HepG2 (cell line): Measurements from ENCODE around the gene RFX2. TPM values are rescaled to one million over a fixed set of nuclear protein-coding genes. Genes with fewer than 3 reads are reported as not detected.

Source experiments
- BCL6 ChIP-seq: IDR thresholded peaks from 2 replicates; pipeline ENCODE4 v1.6.1; 2016; ENCODE audit warnings: missing genetic modification reagents, missing compliant biosample characterization
- BRCA1 ChIP-seq: sonication (generic); formaldehyde crosslinking; IDR thresholded peaks from 2 replicates; pipeline ENCODE4 v1.4.0; 2020; ENCODE audit warnings: missing genetic modification reagents
- CREM ChIP-seq, 2 experiments: sonication (generic) in 1 of 2; formaldehyde crosslinking in 1 of 2; IDR thresholded peaks; 2 replicates each; pipeline versions ENCODE4 v1.4.0 to v1.6.1; 2016 to 2020; ENCODE audit warnings: antibody characterized with exemption in 1 of 2, mild to moderate bottlenecking in 1 of 2, missing genetic modification reagents in 1 of 2
- FOXC1 ChIP-seq: sonication (generic); formaldehyde crosslinking; IDR thresholded peaks from 2 replicates; pipeline ENCODE4 v1.8.0; 2022; ENCODE audit warnings: mild to moderate bottlenecking, missing genetic modification reagents, borderline replicate concordance
- HNRNPH1 ChIP-seq: fragments of 200-400 bp; formaldehyde crosslinking; optimal IDR thresholded peaks from 2 replicates; pipeline ENCODE3; 2017; ENCODE audit warnings: mild to moderate bottlenecking, low read depth, low read length
- KAT2B ChIP-seq: fragments of 150-350 bp; IDR thresholded peaks from 2 replicates; pipeline ENCODE4 v1.6.1; 2014; ENCODE audit warnings: low read depth, low read length, borderline replicate concordance
- SNRNP70 ChIP-seq: fragments of 200-400 bp; formaldehyde crosslinking; IDR thresholded peaks from 2 replicates; pipeline ENCODE4 v1.6.1; 2017; ENCODE audit warnings: mild to moderate bottlenecking, low read depth, low read length, moderate library complexity
- SOX13 ChIP-seq, 3 experiments: fragments of 450-650 bp in 1 of 3; sonication (generic) in 1 of 3; formaldehyde crosslinking in 1 of 3; IDR thresholded peaks in 2 of 3; conservative IDR thresholded peaks in 1 of 3; 2 replicates each; pipeline versions ENCODE4 v1.5.0 to v1.6.1; 2016 to 2020; ENCODE audit warnings: antibody characterized with exemption in 1 of 3, mild to moderate bottlenecking in 1 of 3, missing compliant biosample characterization in 1 of 3, missing genetic modification reagents in 1 of 3, moderate library complexity in 1 of 3
- ZNF33A ChIP-seq: sonication (generic); formaldehyde crosslinking; IDR thresholded peaks from 2 replicates; pipeline ENCODE4 v1.5.1; 2020; ENCODE audit warnings: missing genetic modification reagents, mild to moderate bottlenecking, moderate library complexity, borderline replicate concordance
- ZNF670 ChIP-seq: sonication (generic); formaldehyde crosslinking; IDR thresholded peaks from 2 replicates; pipeline ENCODE4 v1.8.0; 2022; ENCODE audit warnings: mild to moderate bottlenecking, missing genetic modification reagents, borderline replicate concordance
- ZNF75D ChIP-seq: sonication (generic); formaldehyde crosslinking; IDR thresholded peaks from 2 replicates; pipeline ENCODE4 v1.8.1; 2023; ENCODE audit warnings: missing genetic modification reagents, mild to moderate bottlenecking, borderline replicate concordance
- ZNF784 ChIP-seq: sonication (generic); formaldehyde crosslinking; IDR thresholded peaks from 2 replicates; pipeline ENCODE4 v1.5.1; 2020; ENCODE audit warnings: missing genetic modification reagents, mild to moderate bottlenecking, borderline replicate concordance
- ZNF850 ChIP-seq: sonication (generic); formaldehyde crosslinking; conservative IDR thresholded peaks from 2 replicates; pipeline ENCODE4 v1.9.0; 2021; ENCODE audit warnings: mild to moderate bottlenecking, missing genetic modification reagents
- polyA plus RNA-seq, 8 experiments: library from polyadenylated mRNA; depleted of rRNA in 3 of 8; stranded (reverse) in 7 of 8; unstranded in 1 of 8; fragments of >200 nt; fragmentation: Illumina TruSeq in 4 of 8; extraction: Trizol in 4 of 8; gene quantifications; 2 replicates each; pipeline versions ENCODE4 v1.2.1 to v1.2.3, GENCODE V29; 2011 to 2016; ENCODE audit warnings: low read depth in 4 of 8, missing spikeins in 1 of 8, mixed read lengths in 1 of 8; ENCODE audit not compliant: insufficient read depth in 1 of 8
- total RNA-seq, 5 experiments: library from RNA; depleted of rRNA; stranded (reverse); fragments of >200 nt; fragmentation: Illumina TruSeq; extraction: Trizol; gene quantifications; 2 replicates each; pipeline ENCODE4 v1.2.3, GENCODE V29; 2016; ENCODE audit warnings: low read depth in 1 of 5
- TF ChIP-seq, protein P1 (sequence below): sonication (generic); formaldehyde crosslinking; IDR thresholded peaks from 2 replicates; pipeline ENCODE4 v1.4.0; 2020; ENCODE audit warnings: missing genetic modification reagents, mild to moderate bottlenecking, borderline replicate concordance
- TF ChIP-seq, protein P2 (sequence below): sonication (generic); formaldehyde crosslinking; IDR thresholded peaks from 2 replicates; pipeline ENCODE4 v1.9.0; 2021; ENCODE audit warnings: missing genetic modification reagents, borderline replicate concordance

RFX2 gene
- total and polyA plus RNA-seq, 2 of the 13 experiments (the other 11 are each of a cell fraction or from before 2014, with no cell fraction given): 2.8 to 3.3 TPM

- TF ChIP-seq, protein P1, sequence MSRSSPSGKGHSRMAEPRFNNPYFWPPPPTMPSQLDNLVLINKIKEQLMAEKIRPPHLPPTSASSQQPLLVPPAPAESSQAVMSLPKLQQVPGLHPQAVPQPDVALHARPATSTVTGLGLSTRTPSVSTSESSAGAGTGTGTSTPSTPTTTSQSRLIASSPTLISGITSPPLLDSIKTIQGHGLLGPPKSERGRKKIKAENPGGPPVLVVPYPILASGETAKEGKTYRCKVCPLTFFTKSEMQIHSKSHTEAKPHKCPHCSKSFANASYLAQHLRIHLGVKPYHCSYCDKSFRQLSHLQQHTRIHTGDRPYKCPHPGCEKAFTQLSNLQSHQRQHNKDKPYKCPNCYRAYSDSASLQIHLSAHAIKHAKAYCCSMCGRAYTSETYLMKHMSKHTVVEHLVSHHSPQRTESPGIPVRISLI (CRISPR knock-in tag): peak; percentile 19; the same call in 1 of the 2 replicates
- TF ChIP-seq ZNF850 (no peak), FOXC1 (no peak), SOX13 (IDR thresholded peaks at IDR 0.05) (no peak), SOX13 (CRISPR knock-in tag; conservative IDR thresholded peaks at IDR 0.05 in 1 of 2, IDR thresholded peaks at IDR 0.05 in 1 of 2) (peak in 1 of 2 experiments; percentile 4; a peak in 1 of 4 replicates), HNRNPH1 (no peak), ZNF670 (CRISPR knock-in tag) (no peak), BCL6 (CRISPR knock-in tag) (no peak), KAT2B (no peak), ZNF784 (CRISPR knock-in tag) (no peak), BRCA1 (CRISPR knock-in tag) (no peak), SNRNP70 (no peak), ZNF33A (CRISPR knock-in tag) (no peak), CREM (IDR thresholded peaks at IDR 0.05) (no peak), CREM (CRISPR knock-in tag; IDR thresholded peaks at IDR 0.05) (no peak), ZNF75D (CRISPR knock-in tag) (no peak)
- TF ChIP-seq, protein P2, sequence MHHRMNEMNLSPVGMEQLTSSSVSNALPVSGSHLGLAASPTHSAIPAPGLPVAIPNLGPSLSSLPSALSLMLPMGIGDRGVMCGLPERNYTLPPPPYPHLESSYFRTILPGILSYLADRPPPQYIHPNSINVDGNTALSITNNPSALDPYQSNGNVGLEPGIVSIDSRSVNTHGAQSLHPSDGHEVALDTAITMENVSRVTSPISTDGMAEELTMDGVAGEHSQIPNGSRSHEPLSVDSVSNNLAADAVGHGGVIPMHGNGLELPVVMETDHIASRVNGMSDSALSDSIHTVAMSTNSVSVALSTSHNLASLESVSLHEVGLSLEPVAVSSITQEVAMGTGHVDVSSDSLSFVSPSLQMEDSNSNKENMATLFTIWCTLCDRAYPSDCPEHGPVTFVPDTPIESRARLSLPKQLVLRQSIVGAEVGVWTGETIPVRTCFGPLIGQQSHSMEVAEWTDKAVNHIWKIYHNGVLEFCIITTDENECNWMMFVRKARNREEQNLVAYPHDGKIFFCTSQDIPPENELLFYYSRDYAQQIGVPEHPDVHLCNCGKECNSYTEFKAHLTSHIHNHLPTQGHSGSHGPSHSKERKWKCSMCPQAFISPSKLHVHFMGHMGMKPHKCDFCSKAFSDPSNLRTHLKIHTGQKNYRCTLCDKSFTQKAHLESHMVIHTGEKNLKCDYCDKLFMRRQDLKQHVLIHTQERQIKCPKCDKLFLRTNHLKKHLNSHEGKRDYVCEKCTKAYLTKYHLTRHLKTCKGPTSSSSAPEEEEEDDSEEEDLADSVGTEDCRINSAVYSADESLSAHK (CRISPR knock-in tag): no peak
Measured at GRCh38 chr19:6066661-6067646, 43.3 kb downstream of the RFX2 start (continued).
